HepG2 (cell line): ENCODE measurements around the gene SNX6. TPM values are rescaled to one million over a fixed set of nuclear protein-coding genes. Genes with fewer than 3 reads are reported as not detected.

Experiments
- GATAD2A ChIP-seq: IDR thresholded peaks from 2 replicates; pipeline ENCODE4 v1.6.1; 2016
- HNF4G ChIP-seq, 2 experiments: sonication (generic) in 1 of 2; formaldehyde crosslinking in 1 of 2; IDR thresholded peaks; 2 replicates each; pipeline versions ENCODE4 v1.4.0 to v1.6.1; 2011 to 2020; ENCODE audit warnings: borderline replicate concordance in 2 of 2, low read depth in 2 of 2, mild to moderate bottlenecking in 2 of 2, low read length in 1 of 2, missing genetic modification reagents in 1 of 2, moderate library complexity in 1 of 2
- ISL2 ChIP-seq: sonication (generic); formaldehyde crosslinking; IDR thresholded peaks from 2 replicates; pipeline ENCODE4 v1.5.0; 2020; ENCODE audit warnings: missing genetic modification reagents
- MBNL3 ChIP-seq: fragments of 250-450 bp; sonication (Bioruptor Pico); conservative IDR thresholded peaks from 2 replicates; pipeline ENCODE4 v1.8.0; 2022; ENCODE audit warnings: mild to moderate bottlenecking, inconsistent platforms
- MTA1 ChIP-seq: sonication (generic); formaldehyde crosslinking; IDR thresholded peaks from 2 replicates; pipeline ENCODE4 v1.4.0; 2020; ENCODE audit warnings: missing genetic modification reagents, mild to moderate bottlenecking, borderline replicate concordance
- ZBTB38 ChIP-seq: sonication (generic); formaldehyde crosslinking; IDR thresholded peaks from 2 replicates; pipeline ENCODE4 v1.5.1; 2020; ENCODE audit warnings: mild to moderate bottlenecking, missing genetic modification reagents
- ZNF460 ChIP-seq: sonication (generic); formaldehyde crosslinking; IDR thresholded peaks from 2 replicates; pipeline ENCODE4 v1.5.1; 2020; ENCODE audit warnings: missing genetic modification reagents, mild to moderate bottlenecking, borderline replicate concordance
- ZNF577 ChIP-seq: sonication (generic); formaldehyde crosslinking; IDR thresholded peaks from 2 replicates; pipeline ENCODE4 v1.4.0; 2020; ENCODE audit warnings: mild to moderate bottlenecking, low read depth, missing genetic modification reagents, borderline replicate concordance
- ZSCAN31 ChIP-seq: sonication (generic); formaldehyde crosslinking; IDR thresholded peaks from 2 replicates; pipeline ENCODE4 v1.5.0; 2020; ENCODE audit warnings: low read depth, mild to moderate bottlenecking, missing genetic modification reagents
- polyA plus RNA-seq, 8 experiments: library from polyadenylated mRNA; depleted of rRNA in 3 of 8; stranded (reverse) in 7 of 8; unstranded in 1 of 8; fragments of >200 nt; fragmentation: Illumina TruSeq in 4 of 8; extraction: Trizol in 4 of 8; gene quantifications; 2 replicates each; pipeline versions ENCODE4 v1.2.1 to v1.2.3, GENCODE V29; 2011 to 2016; ENCODE audit warnings: low read depth in 4 of 8, missing spikeins in 1 of 8, mixed read lengths in 1 of 8; ENCODE audit not compliant: insufficient read depth in 1 of 8
- total RNA-seq, 5 experiments: library from RNA; depleted of rRNA; stranded (reverse); fragments of >200 nt; fragmentation: Illumina TruSeq; extraction: Trizol; gene quantifications; 2 replicates each; pipeline ENCODE4 v1.2.3, GENCODE V29; 2016; ENCODE audit warnings: low read depth in 1 of 5
- TF ChIP-seq, protein P1 (sequence below): sonication (generic); formaldehyde crosslinking; IDR thresholded peaks from 2 replicates; pipeline ENCODE4 v1.4.0; 2020; ENCODE audit warnings: missing genetic modification reagents, borderline replicate concordance
- TF ChIP-seq, protein P2 (sequence below): sonication (generic); formaldehyde crosslinking; IDR thresholded peaks from 2 replicates; pipeline ENCODE4 v1.4.0; 2020; ENCODE audit warnings: mild to moderate bottlenecking, missing genetic modification reagents
- TF ChIP-seq, protein P3 (sequence below): sonication (generic); formaldehyde crosslinking; IDR thresholded peaks from 2 replicates; pipeline ENCODE4 v1.8.1; 2023; ENCODE audit warnings: mild to moderate bottlenecking, inconsistent platforms, moderate library complexity, missing genetic modification reagents, borderline replicate concordance

The SNX6 gene
- total and polyA plus RNA-seq, 2 of the 13 experiments (the other 11 are each of a cell fraction or from before 2014, with no cell fraction given) = 92.3 to 169 TPM

DNA sequence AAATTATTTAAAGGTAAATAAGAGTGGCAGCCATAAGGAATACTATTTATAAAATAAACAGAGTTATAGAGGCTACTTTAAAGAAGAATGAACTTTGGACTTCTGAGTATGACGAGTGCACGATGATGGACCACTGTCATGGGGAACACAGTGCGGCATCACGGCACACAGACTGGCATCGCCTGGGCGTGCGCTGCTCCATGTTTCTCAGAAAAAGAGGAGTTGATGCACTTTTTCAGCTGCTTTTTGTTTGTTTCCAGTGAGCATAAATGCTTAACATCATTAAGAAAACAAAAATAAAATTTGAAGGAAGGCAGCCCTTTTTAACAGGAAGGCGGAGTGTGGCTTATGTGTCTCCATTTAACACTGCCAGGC lies 67.2 kb downstream of the SNX6 start (continued):
- TF ChIP-seq, protein P1, sequence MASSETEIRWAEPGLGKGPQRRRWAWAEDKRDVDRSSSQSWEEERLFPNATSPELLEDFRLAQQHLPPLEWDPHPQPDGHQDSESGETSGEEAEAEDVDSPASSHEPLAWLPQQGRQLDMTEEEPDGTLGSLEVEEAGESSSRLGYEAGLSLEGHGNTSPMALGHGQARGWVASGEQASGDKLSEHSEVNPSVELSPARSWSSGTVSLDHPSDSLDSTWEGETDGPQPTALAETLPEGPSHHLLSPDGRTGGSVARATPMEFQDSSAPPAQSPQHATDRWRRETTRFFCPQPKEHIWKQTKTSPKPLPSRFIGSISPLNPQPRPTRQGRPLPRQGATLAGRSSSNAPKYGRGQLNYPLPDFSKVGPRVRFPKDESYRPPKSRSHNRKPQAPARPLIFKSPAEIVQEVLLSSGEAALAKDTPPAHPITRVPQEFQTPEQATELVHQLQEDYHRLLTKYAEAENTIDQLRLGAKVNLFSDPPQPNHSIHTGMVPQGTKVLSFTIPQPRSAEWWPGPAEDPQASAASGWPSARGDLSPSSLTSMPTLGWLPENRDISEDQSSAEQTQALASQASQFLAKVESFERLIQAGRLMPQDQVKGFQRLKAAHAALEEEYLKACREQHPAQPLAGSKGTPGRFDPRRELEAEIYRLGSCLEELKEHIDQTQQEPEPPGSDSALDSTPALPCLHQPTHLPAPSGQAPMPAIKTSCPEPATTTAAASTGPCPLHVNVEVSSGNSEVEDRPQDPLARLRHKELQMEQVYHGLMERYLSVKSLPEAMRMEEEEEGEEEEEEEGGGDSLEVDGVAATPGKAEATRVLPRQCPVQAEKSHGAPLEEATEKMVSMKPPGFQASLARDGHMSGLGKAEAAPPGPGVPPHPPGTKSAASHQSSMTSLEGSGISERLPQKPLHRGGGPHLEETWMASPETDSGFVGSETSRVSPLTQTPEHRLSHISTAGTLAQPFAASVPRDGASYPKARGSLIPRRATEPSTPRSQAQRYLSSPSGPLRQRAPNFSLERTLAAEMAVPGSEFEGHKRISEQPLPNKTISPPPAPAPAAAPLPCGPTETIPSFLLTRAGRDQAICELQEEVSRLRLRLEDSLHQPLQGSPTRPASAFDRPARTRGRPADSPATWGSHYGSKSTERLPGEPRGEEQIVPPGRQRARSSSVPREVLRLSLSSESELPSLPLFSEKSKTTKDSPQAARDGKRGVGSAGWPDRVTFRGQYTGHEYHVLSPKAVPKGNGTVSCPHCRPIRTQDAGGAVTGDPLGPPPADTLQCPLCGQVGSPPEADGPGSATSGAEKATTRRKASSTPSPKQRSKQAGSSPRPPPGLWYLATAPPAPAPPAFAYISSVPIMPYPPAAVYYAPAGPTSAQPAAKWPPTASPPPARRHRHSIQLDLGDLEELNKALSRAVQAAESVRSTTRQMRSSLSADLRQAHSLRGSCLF = 0 out of 2 replicates have a peak, but pooled peaks have one; percentile 33
- TF ChIP-seq ZBTB38 (CRISPR knock-in tag) = peak; percentile 73
- no peak for TF ChIP-seq MBNL3 (CRISPR knock-in tag)
- peak; percentile 48; the same call in 1 of the 2 replicates for TF ChIP-seq HNF4G (IDR thresholded peaks at IDR 0.05; ENCODE audit: borderline replicate concordance, low read depth, low read length)
- no peak for TF ChIP-seq HNF4G (CRISPR knock-in tag; IDR thresholded peaks at IDR 0.05; ENCODE audit: borderline replicate concordance, low read depth)
- no peak for TF ChIP-seq ZNF460 (CRISPR knock-in tag)
- TF ChIP-seq ISL2 (CRISPR knock-in tag) = 0 out of 2 replicates have a peak, but pooled peaks have one; percentile 25
- TF ChIP-seq, protein P2, sequence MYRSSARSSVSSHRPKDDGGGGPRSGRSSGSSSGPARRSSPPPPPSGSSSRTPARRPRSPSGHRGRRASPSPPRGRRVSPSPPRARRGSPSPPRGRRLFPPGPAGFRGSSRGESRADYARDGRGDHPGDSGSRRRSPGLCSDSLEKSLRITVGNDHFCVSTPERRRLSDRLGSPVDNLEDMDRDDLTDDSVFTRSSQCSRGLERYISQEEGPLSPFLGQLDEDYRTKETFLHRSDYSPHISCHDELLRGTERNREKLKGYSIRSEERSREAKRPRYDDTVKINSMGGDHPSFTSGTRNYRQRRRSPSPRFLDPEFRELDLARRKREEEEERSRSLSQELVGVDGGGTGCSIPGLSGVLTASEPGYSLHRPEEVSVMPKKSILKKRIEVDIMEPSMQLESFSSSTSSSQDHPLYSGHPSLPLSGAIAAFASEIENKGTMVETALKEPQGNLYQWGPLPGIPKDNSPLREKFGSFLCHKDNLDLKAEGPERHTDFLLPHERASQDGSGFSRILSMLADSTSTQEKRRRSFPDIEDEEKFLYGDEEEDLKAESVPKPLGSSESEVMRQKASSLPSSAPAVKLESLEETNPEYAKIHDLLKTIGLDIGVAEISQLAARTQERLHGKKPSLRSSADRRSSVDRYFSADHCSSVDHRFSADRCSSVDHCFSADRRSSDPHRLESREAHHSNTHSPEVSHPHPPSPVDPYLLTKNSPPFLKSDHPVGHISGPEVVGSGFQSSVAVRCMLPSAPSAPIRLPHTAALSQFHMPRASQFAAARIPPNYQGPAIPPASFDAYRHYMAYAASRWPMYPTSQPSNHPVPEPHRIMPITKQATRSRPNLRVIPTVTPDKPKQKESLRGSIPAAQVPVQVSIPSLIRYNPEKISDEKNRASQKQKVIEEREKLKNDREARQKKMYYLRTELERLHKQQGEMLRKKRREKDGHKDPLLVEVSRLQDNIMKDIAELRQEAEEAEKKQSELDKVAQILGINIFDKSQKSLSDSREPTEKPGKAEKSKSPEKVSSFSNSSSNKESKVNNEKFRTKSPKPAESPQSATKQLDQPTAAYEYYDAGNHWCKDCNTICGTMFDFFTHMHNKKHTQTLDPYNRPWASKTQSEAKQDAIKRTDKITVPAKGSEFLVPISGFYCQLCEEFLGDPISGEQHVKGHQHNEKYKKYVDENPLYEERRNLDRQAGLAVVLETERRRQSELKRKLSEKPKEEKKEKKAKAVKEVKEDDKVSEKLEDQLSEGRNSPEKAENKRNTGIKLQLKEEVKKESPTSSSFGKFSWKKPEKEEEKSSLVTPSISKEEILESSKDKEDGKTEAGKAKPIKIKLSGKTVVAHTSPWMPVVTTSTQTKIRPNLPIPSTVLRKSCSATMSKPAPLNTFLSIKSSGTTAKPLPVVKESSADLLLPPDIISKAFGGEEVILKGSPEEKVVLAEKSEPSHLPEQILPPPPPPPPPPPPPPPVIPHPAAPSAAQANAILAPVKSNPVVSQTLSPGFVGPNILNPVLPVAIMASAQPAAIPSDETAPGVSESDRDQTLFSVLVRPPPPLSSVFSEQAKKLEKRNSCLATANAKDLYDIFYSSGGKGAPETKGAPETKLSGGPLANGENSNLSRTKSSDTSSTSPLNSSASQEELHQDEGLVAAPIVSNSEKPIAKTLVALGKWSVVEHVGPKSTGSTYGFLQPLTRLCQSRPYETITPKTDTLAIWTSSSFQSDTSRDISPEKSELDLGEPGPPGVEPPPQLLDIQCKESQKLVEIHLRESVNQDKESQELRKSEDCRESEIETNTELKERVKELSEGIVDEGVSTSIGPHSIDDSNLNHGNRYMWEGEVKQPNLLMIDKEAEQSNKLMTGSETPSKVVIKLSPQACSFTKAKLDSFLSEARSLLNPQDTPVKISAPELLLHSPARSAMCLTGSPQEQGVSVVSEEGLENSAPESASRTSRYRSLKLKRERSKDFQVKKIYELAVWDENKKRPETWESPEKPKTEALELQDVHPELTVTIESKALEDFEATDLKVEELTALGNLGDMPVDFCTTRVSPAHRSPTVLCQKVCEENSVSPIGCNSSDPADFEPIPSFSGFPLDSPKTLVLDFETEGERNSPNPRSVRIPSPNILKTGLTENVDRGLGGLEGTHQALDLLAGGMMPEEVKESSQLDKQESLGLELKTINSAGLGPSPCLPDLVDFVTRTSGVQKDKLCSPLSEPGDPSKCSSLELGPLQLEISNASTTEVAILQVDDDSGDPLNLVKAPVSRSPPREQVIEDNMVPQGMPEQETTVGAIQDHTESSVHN = 0 out of 2 replicates have a peak, but pooled peaks have one; percentile 30
- no peak for TF ChIP-seq ZNF577
- peak; percentile 8; the same call in 1 of the 2 replicates for TF ChIP-seq GATAD2A
- TF ChIP-seq ZSCAN31 (CRISPR knock-in tag) = no peak
- TF ChIP-seq, protein P3, sequence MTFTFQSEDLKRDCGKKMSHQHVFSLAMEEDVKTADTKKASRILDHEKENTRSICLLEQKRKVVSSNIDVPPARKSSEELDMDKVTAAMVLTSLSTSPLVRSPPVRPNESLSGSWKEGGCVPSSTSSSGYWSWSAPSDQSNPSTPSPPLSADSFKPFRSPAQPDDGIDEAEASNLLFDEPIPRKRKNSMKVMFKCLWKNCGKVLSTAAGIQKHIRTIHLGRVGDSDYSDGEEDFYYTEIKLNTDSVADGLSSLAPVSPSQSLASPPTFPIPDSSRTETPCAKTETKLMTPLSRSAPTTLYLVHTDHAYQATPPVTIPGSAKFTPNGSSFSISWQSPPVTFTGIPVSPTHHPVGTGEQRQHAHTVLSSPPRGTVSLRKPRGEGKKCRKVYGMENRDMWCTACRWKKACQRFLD (CRISPR knock-in tag) = no peak
- TF ChIP-seq MTA1 (CRISPR knock-in tag) = 0 out of 2 replicates have a peak, but pooled peaks have one; percentile 28
- TF ChIP-seq, all 625 proteins: peak for 18
